Measurements from ENCODE around the gene CCNY. TPM values are rescaled to one million over a fixed set of nuclear protein-coding genes. Genes with fewer than 3 reads are reported as not detected.

The CCNY gene
- total RNA-seq, 2 experiments from 2014 or later, result 37.0 to 55.8 TPM

DNA sequence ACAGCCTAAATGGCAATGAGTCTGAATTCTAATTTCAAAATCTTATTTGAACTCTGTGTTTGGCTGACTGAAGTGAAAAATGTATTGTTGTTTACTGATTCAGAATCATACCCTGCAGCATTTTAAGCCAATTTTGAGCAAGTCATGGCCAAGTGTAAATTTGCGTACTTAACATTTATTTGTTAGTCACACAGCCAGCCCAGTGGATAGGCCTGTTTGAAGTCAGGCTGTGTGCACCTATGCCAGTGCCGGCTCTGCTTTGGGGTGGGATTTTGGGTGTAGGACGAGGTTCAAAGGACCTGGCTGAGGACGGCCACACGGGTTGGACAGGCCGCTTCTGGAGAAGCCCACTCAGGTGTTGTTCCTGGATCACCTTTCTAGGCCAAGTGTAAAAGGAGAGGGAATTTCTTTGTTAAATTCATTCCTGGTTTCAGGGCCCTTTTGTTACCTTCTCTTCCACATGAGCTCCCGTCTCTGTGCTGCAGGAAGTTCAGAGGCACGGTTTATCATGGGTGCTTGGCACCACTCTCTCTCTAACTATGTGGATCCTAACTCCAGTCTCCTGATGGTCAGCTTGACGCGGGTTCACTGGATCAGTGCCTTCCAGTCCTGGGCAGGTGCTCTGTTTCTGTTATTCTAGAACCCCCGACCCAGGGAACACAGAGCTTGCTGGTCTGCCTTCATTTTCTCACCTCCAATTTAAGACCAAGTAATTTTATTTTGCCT, 84.7 kb downstream of the CCNY start:
- TF ChIP-seq EZH2phosphoT487 (IDR thresholded peaks at IDR 0.05; ENCODE audit: borderline replicate concordance, low read depth, low read length), result no peak
- TF ChIP-seq, protein P1, sequence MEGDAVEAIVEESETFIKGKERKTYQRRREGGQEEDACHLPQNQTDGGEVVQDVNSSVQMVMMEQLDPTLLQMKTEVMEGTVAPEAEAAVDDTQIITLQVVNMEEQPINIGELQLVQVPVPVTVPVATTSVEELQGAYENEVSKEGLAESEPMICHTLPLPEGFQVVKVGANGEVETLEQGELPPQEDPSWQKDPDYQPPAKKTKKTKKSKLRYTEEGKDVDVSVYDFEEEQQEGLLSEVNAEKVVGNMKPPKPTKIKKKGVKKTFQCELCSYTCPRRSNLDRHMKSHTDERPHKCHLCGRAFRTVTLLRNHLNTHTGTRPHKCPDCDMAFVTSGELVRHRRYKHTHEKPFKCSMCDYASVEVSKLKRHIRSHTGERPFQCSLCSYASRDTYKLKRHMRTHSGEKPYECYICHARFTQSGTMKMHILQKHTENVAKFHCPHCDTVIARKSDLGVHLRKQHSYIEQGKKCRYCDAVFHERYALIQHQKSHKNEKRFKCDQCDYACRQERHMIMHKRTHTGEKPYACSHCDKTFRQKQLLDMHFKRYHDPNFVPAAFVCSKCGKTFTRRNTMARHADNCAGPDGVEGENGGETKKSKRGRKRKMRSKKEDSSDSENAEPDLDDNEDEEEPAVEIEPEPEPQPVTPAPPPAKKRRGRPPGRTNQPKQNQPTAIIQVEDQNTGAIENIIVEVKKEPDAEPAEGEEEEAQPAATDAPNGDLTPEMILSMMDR (conservative IDR thresholded peaks at IDR 0.05; ENCODE audit: low read length), result no peak
- Histone ChIP-seq H3K4me3 (ENCODE audit: low read depth, low read length, poor library complexity, severe bottlenecking) (no peak overlapping the region), H2AFZ (ENCODE audit: low read length) (no peak overlapping the region), H3K9me3 (ENCODE audit: low read length) (no peaks in the 10 kb centered on the region), H3K4me2 (ENCODE audit: low read length) (no peak overlapping the region), H3K36me3 (ENCODE audit: insufficient read depth, low read length) (no peaks in the 10 kb centered on the region), H3K79me2 (ENCODE audit: insufficient read depth, low read depth, low read length) (peaks cover 16% of the 10 kb centered on the region; the same call in 1 of the 2 replicates), H3K9me2 (ENCODE audit: insufficient read depth, low read length) (no peaks in the 10 kb centered on the region), H3K4me1 (ENCODE audit: insufficient read depth, low read length, poor library complexity, severe bottlenecking) (peaks cover 15% of the 10 kb centered on the region), H4K20me1 (ENCODE audit: insufficient read depth, low read length) (peaks cover 12% of the 10 kb centered on the region), H3K27ac (ENCODE audit: low read depth, low read length, poor library complexity, severe bottlenecking) (no peak overlapping the region)
- no peak for DNase-seq (ENCODE audit: low spot score)
- intact Hi-C loops (cut with micrococcal nuclease; ENCODE audit: unreplicated experiment), result no loop called here
- ChIA-PET POLR2A (no interaction called here), CTCF (ENCODE audit: unreplicated experiment) (no interaction called here)
- BruUV-seq (replicated peaks), result no TSS peak

DNA sequence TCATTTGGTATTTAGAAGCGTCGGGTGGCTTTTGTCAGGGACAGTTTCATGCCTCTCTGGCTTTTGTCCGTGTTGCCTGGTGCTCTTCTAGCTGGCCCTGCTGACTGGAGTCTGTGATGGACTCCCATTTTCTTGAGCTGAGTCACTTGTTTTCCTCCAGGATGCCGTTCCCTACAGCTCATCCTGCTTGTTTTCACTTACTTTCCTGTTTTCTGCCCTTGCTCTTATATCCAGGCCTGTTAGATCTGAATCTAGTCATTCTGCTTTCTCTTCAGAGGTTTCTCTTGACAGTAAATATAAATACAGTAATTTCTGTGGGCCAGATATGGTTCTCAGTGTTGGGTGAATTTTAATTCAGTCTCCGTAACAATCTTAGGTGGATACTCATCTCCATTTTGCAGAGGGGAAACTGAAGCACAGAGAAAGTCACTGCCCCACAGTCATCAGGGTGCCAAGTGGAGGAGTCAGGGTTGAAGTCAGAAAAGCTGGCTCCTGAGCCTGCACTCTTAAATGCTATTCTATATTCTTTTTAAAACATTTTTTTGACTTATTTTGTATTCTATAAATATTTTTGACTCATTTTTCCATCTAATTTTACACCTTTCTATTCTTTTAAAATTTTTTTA, 85.4 kb downstream of the CCNY start:
- H3K4me3 ChIP-seq (ENCODE audit: low read depth, low read length, poor library complexity, severe bottlenecking), result no peak overlapping the region
- H3K4me2 ChIP-seq (ENCODE audit: low read length), result no peak overlapping the region
- no peaks in the 10 kb centered on the region for H3K9me2 ChIP-seq (ENCODE audit: insufficient read depth, low read length)
- ChIA-PET CTCF (ENCODE audit: unreplicated experiment) (no interaction called here), POLR2A (no interaction called here)
- H2AFZ ChIP-seq (ENCODE audit: low read length), result no peak overlapping the region
- H3K36me3 ChIP-seq (ENCODE audit: insufficient read depth, low read length), result no peaks in the 10 kb centered on the region
- peaks cover 12% of the 10 kb centered on the region for H4K20me1 ChIP-seq (ENCODE audit: insufficient read depth, low read length)
- DNase-seq (ENCODE audit: low spot score), result no peak
- H3K79me2 ChIP-seq (ENCODE audit: insufficient read depth, low read depth, low read length), result peaks cover 16% of the 10 kb centered on the region; the same call in 1 of the 2 replicates
- no peak for TF ChIP-seq EZH2phosphoT487 (IDR thresholded peaks at IDR 0.05; ENCODE audit: borderline replicate concordance, low read depth, low read length)
- TF ChIP-seq, protein P1 (conservative IDR thresholded peaks at IDR 0.05; ENCODE audit: low read length), result no peak
- H3K9me3 ChIP-seq (ENCODE audit: low read length), result no peaks in the 10 kb centered on the region
- peaks cover 9% of the 10 kb centered on the region for H3K4me1 ChIP-seq (ENCODE audit: insufficient read depth, low read length, poor library complexity, severe bottlenecking)
- intact Hi-C loops (cut with micrococcal nuclease; ENCODE audit: unreplicated experiment), result no loop called here
- H3K27ac ChIP-seq (ENCODE audit: low read depth, low read length, poor library complexity, severe bottlenecking), result no peak overlapping the region
- BruUV-seq (replicated peaks), result no TSS peak

GRCh38 chr10:35422228-35422627, 85.9 kb downstream of the CCNY start:
- no peak overlapping the region for H3K4me2 ChIP-seq (ENCODE audit: low read length)
- intact Hi-C loops (cut with micrococcal nuclease; ENCODE audit: unreplicated experiment), result no loop called here
- H3K27ac ChIP-seq (ENCODE audit: low read depth, low read length, poor library complexity, severe bottlenecking), result no peak overlapping the region
- H3K9me3 ChIP-seq (ENCODE audit: low read length), result no peaks in the 10 kb centered on the region
- no peaks in the 10 kb centered on the region for H3K9me2 ChIP-seq (ENCODE audit: insufficient read depth, low read length)
- no peak overlapping the region for H2AFZ ChIP-seq (ENCODE audit: low read length)
- BruUV-seq (replicated peaks), result no TSS peak
- H3K4me1 ChIP-seq (ENCODE audit: insufficient read depth, low read length, poor library complexity, severe bottlenecking), result peaks cover 5% of the 10 kb centered on the region
- peaks cover 10% of the 10 kb centered on the region for H4K20me1 ChIP-seq (ENCODE audit: insufficient read depth, low read length)
- ChIA-PET CTCF (ENCODE audit: unreplicated experiment) (no interaction called here), POLR2A (no interaction called here)
- peaks cover 12% of the 10 kb centered on the region; the same call in 1 of the 2 replicates for H3K79me2 ChIP-seq (ENCODE audit: insufficient read depth, low read depth, low read length)
- no peak for DNase-seq (ENCODE audit: low spot score)
- TF ChIP-seq EZH2phosphoT487 (IDR thresholded peaks at IDR 0.05; ENCODE audit: borderline replicate concordance, low read depth, low read length), result no peak
- TF ChIP-seq, protein P1 (conservative IDR thresholded peaks at IDR 0.05; ENCODE audit: low read length), result no peak
- H3K36me3 ChIP-seq (ENCODE audit: insufficient read depth, low read length), result no peaks in the 10 kb centered on the region
- no peak overlapping the region for H3K4me3 ChIP-seq (ENCODE audit: low read depth, low read length, poor library complexity, severe bottlenecking)

Measured in OCI-LY7 (cell line).